ENCODE data around the gene VPS9D1. TPM values are rescaled to one million over a fixed set of nuclear protein-coding genes. Genes with fewer than 3 reads are reported as not detected.

The VPS9D1 gene
- total and polyA plus RNA-seq, 4 donors, result 3.6 to 7.2 (median 4.1) TPM

- no peak overlapping the region for H3K4me3 ChIP-seq (ENCODE audit: low read depth in 1 of 3, low read length in 3 of 3)
- no peak overlapping the region for H3K9ac ChIP-seq (ENCODE audit: low read depth in 1 of 2, low read length in 2 of 2)
- peaks cover 4 to 25% (median 17%) of the 10 kb centered on the region in 4 donors for H3K4me1 ChIP-seq (ENCODE audit: control insufficient read depth in 4 of 4, insufficient read depth in 4 of 4, low read length in 3 of 4)
- no peaks in the 10 kb centered on the region for H3K9me3 ChIP-seq (ENCODE audit: control insufficient read depth in 4 of 4, low read length in 3 of 4)
- DNase-seq (ENCODE audit: low spot score), result no peak
- 97% methylated on average over 7 of the region's 7 CpGs for WGBS
- no peak overlapping the region for H3K27ac ChIP-seq (ENCODE audit: low read depth in 1 of 2, low read length in 2 of 2)
- peaks cover 1 to 9% (median 6%) of the 10 kb centered on the region in 4 donors for H3K36me3 ChIP-seq (ENCODE audit: control insufficient read depth in 4 of 4, insufficient read depth in 3 of 4, low read depth in 1 of 4, low read length in 3 of 4)
- TF ChIP-seq REST (IDR thresholded peaks at IDR 0.05) (no peak), HNF4G (IDR thresholded peaks at IDR 0.05) (no peak), CTCF (IDR thresholded peaks at IDR 0.05; ENCODE audit: low read depth, low read length, missing input control) (no peak), FOXA1 (IDR thresholded peaks at IDR 0.05) (no peak), GABPA (IDR thresholded peaks at IDR 0.05 in 1 of 2, conservative IDR thresholded peaks at IDR 0.05 in 1 of 2) (no peak), RAD21 (IDR thresholded peaks at IDR 0.05) (no peak), NR2F2 (IDR thresholded peaks at IDR 0.05) (no peak), YY1 (IDR thresholded peaks at IDR 0.05) (no peak), TAF1 (conservative IDR thresholded peaks at IDR 0.05) (no peak), FOXA2 (IDR thresholded peaks at IDR 0.05) (no peak), JUND (IDR thresholded peaks at IDR 0.05) (no peak), MAX (IDR thresholded peaks at IDR 0.05) (no peak)
- H3K27me3 ChIP-seq (ENCODE audit: control insufficient read depth in 4 of 4, insufficient read depth in 4 of 4, low read length in 3 of 4), result no peaks in the 10 kb centered on the region
These were observed 60.6 kb downstream of the VPS9D1 start for GRCh38 chr16:89660146-89660545.

- Histone ChIP-seq H3K36me3 (ENCODE audit: control insufficient read depth in 4 of 4, insufficient read depth in 3 of 4, low read depth in 1 of 4, low read length in 3 of 4) (peaks cover 1 to 12% (median 5%) of the 10 kb centered on the region in 4 donors), H3K9me3 (ENCODE audit: control insufficient read depth in 4 of 4, low read length in 3 of 4) (no peaks in the 10 kb centered on the region), H3K4me3 (ENCODE audit: low read depth in 1 of 3, low read length in 3 of 3) (peak overlapping the region; percentile 87 to 95 (median 89)), H3K9ac (ENCODE audit: low read depth in 1 of 2, low read length in 2 of 2) (peak overlapping the region; percentile 15 to 66), H3K4me1 (ENCODE audit: control insufficient read depth in 4 of 4, insufficient read depth in 4 of 4, low read length in 3 of 4) (peaks cover 4 to 29% (median 22%) of the 10 kb centered on the region in 4 donors), H3K27me3 (ENCODE audit: control insufficient read depth in 4 of 4, insufficient read depth in 4 of 4, low read length in 3 of 4) (no peaks in the 10 kb centered on the region), H3K27ac (ENCODE audit: low read depth in 1 of 2, low read length in 2 of 2) (peak overlapping the region in 1 of 2 donors; percentile 21)
- WGBS, result 19% methylated on average over 27 of the region's 27 CpGs
- peak; percentile 52 for DNase-seq (ENCODE audit: low spot score)
- TF ChIP-seq ATF3 (IDR thresholded peaks at IDR 0.05) (no peak), FOXA2 (IDR thresholded peaks at IDR 0.05) (no peak), SP1 (IDR thresholded peaks at IDR 0.05) (no peak), NR2F2 (IDR thresholded peaks at IDR 0.05) (no peak), MAX (IDR thresholded peaks at IDR 0.05) (no peak), YY1 (IDR thresholded peaks at IDR 0.05) (no peak), GABPA (IDR thresholded peaks at IDR 0.05 in 1 of 2, conservative IDR thresholded peaks at IDR 0.05 in 1 of 2) (no peak), FOXA1 (IDR thresholded peaks at IDR 0.05) (no peak), ZBTB33 (IDR thresholded peaks at IDR 0.05) (no peak), HNF4G (IDR thresholded peaks at IDR 0.05) (no peak)
These were observed 62.3 kb downstream of the VPS9D1 start for GRCh38 chr16:89658221-89658879.

Measured in liver (tissue), 9 donors.